GM12801 (cell line): ENCODE data around the gene PCDH7.

Source experiments
- CTCF ChIP-seq: IDR thresholded peaks from one replicate; pipeline ENCODE4 v1.5.1; 2011; ENCODE audit warnings: control low read depth; ENCODE audit not compliant: insufficient read length; ENCODE audit errors: extremely low read depth

PCDH7 gene

GRCh38 chr4:30755346-30755745, 35.2 kb downstream of the PCDH7 start:
- no peak for TF ChIP-seq CTCF

- TF ChIP-seq CTCF: no peak
Observed at GRCh38 chr4:30756553-30756952, 36.4 kb downstream of the PCDH7 start.

GRCh38 chr4:30757357-30757756, 37.2 kb downstream of the PCDH7 start:
- TF ChIP-seq CTCF: no peak

- TF ChIP-seq CTCF: no peak
Observed at GRCh38 chr4:30760551-30760950, 40.4 kb downstream of the PCDH7 start.

GRCh38 chr4:30763321-30763727, 43.2 kb downstream of the PCDH7 start:
- no peak for TF ChIP-seq CTCF

GRCh38 chr4:30765022-30765421, 44.9 kb downstream of the PCDH7 start:
- TF ChIP-seq CTCF: no peak

GRCh38 chr4:30767147-30767845, 47.1 kb downstream of the PCDH7 start:
- no peak for TF ChIP-seq CTCF
